GM19099 (cell line): ENCODE results near the gene MKX.

Experiments
- POLR2A ChIP-seq: IDR thresholded peaks from 3 replicates; pipeline ENCODE4 v1.6.1; 2011; ENCODE audit warnings: low read depth; ENCODE audit not compliant: insufficient read length; ENCODE audit errors: extremely low read depth

Gene MKX

GRCh38 chr10:27717224-27717623 lies 28.4 kb downstream of the MKX start:
- no peak for TF ChIP-seq POLR2A

GRCh38 chr10:27716521-27716920 lies 29.1 kb downstream of the MKX start:
- TF ChIP-seq POLR2A = no peak

GRCh38 chr10:27715505-27715904 lies 30.1 kb downstream of the MKX start:
- TF ChIP-seq POLR2A = no peak

GRCh38 chr10:27714349-27714748 lies 31.3 kb downstream of the MKX start:
- no peak for TF ChIP-seq POLR2A

GRCh38 chr10:27713941-27714340 lies 31.7 kb downstream of the MKX start:
- no peak for TF ChIP-seq POLR2A

GRCh38 chr10:27710014-27710413 lies 35.6 kb downstream of the MKX start:
- TF ChIP-seq POLR2A = no peak

- TF ChIP-seq POLR2A = no peak
These were observed 36.3 kb downstream of the MKX start for GRCh38 chr10:27709304-27709703.

- TF ChIP-seq POLR2A = no peak
These were observed 43.6 kb downstream of the MKX start for GRCh38 chr10:27701938-27702537.

GRCh38 chr10:27699776-27700175 lies 45.8 kb downstream of the MKX start:
- TF ChIP-seq POLR2A = no peak

- TF ChIP-seq POLR2A = no peak
These were observed 46.7 kb downstream of the MKX start for GRCh38 chr10:27698961-27699360.

GRCh38 chr10:27696466-27696865 lies 49.2 kb downstream of the MKX start:
- TF ChIP-seq POLR2A = no peak

- TF ChIP-seq POLR2A = no peak
These were observed 49.9 kb downstream of the MKX start for GRCh38 chr10:27695706-27696105.

- TF ChIP-seq POLR2A = no peak
These were observed 50.5 kb downstream of the MKX start for GRCh38 chr10:27695088-27695487.

- TF ChIP-seq POLR2A = no peak
These were observed 53.0 kb downstream of the MKX start for GRCh38 chr10:27692663-27693062.

- TF ChIP-seq POLR2A = no peak
These were observed 56.6 kb downstream of the MKX start for GRCh38 chr10:27688991-27689390.

- TF ChIP-seq POLR2A = no peak
These were observed 57.3 kb downstream of the MKX start for GRCh38 chr10:27688276-27688675.

GRCh38 chr10:27687743-27688142 lies 57.9 kb downstream of the MKX start:
- no peak for TF ChIP-seq POLR2A
